Measurements from ENCODE around the gene CD93.

Gene CD93

GRCh38 chr20:23099791-23100719 lies 13.9 kb upstream of the CD93 start:
- DNase-seq (ENCODE audit: low read depth) = no peak

- DNase-seq (ENCODE audit: low read depth) = no peak
These were observed 11.8 kb upstream of the CD93 start for GRCh38 chr20:23097636-23098580.

- no peak for DNase-seq (ENCODE audit: low read depth)
These were observed 10.9 kb upstream of the CD93 start for GRCh38 chr20:23096986-23097520.

DNA sequence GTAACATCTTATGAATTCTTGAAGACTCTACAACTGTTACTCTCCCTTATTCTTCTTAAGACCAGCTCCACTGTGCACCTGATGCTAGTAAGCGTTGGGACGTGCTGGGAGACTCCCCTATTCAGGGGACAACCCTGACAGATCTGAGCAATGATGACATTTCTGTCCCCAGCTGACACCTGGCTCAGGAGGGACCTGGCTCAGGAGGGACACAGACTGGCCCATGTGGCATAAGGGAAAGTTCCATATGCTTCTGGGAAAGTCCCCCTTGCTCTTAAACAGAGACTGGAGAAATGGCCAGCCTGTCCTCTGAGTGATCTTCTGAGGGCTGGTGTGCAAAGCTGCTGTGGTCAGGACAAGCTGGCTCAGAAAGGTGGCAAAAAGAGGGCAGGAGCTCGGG lies 10.0 kb upstream of the CD93 start:
- DNase-seq (ENCODE audit: low read depth) = no peak

- DNase-seq (ENCODE audit: low read depth) = no peak
These were observed 9.4 kb upstream of the CD93 start for GRCh38 chr20:23095499-23095898.

GRCh38 chr20:23094927-23095326 lies 8.8 kb upstream of the CD93 start:
- DNase-seq (ENCODE audit: low read depth) = no peak

- DNase-seq (ENCODE audit: low read depth) = no peak
These were observed 8.2 kb upstream of the CD93 start for GRCh38 chr20:23094213-23094896.

GRCh38 chr20:23093613-23094012 lies 7.5 kb upstream of the CD93 start:
- DNase-seq (ENCODE audit: low read depth) = no peak

DNA sequence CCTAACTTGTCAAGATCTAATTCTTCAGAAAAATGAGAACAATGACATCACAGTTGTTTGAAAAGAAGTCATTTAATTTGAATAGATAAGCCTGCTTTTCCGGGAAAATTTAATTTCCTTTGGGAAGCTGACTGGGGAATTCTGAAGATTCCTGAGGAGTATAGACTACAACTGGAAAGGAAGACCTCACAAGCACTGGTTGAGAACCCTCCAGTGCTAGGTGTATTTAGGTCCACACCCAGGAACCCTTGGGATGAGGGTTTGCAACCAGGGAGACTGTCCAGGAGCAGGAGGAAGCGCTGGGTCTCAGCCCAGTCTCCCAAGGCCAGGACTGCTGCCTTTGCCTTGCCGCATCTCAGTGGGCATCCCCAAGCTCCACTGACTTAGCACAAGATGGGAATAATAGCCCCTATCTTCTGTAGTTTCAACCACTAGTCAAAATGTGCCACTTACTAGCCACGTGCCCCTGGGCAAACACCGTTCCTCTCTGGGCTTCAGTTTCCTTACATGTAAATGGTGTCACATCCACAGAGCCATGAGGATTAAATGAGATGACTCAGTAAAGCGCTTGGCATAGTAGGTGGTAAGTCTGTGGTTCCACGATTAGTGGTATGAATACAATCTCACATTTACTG lies 6.9 kb upstream of the CD93 start:
- no peak for DNase-seq (ENCODE audit: low read depth)

DNA sequence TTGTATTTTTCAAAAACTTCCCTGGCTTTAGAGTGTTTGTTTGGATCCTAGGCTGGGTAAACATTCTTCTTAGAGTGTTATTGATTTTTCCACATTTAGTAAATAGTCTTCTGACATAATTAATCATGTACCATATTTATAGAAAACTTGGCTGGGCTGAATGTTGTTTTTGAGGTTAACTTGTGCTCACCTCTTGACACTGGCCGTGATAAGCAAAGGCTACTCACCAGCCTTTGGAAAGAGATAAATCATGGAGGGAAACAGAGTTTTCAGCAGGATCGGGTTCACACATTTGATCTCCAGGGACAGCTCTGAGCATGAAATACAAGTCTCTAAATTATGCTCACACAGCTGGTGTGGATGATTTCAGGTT lies 6.2 kb upstream of the CD93 start:
- DNase-seq (ENCODE audit: low read depth) = no peak

GRCh38 chr20:23091721-23092383 lies 5.7 kb upstream of the CD93 start:
- no peak for DNase-seq (ENCODE audit: low read depth)

DNA sequence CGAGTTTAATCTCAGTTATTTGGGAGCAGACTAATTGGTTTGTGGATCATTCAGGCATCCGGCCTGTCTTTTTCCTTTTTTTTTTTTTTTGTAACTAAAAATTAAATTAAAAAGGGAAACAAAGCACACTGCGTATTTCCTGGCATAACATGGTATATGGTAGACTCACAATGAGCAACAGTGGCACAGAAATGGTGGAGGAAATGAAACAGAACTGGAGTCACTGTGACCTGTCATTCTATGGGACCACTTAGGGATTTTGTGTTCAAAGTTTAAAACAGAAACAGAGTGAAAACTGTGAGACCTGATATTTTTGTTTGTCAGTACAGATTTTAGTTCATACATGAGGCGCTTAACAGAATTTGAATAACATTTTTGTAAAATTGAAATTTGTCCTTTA lies 4.8 kb upstream of the CD93 start:
- no peak for DNase-seq (ENCODE audit: low read depth)

GRCh38 chr20:23090147-23090546 lies 4.0 kb upstream of the CD93 start:
- DNase-seq (ENCODE audit: low read depth) = no peak

- DNase-seq (ENCODE audit: low read depth) = no peak
These were observed 2.7 kb upstream of the CD93 start for GRCh38 chr20:23088866-23089265.

GRCh38 chr20:23087587-23088251 lies 1.6 kb upstream of the CD93 start:
- DNase-seq (ENCODE audit: low read depth) = no peak

- no peak for DNase-seq (ENCODE audit: low read depth)
These were observed 847 bp upstream of the CD93 start for GRCh38 chr20:23086931-23087411.

DNA sequence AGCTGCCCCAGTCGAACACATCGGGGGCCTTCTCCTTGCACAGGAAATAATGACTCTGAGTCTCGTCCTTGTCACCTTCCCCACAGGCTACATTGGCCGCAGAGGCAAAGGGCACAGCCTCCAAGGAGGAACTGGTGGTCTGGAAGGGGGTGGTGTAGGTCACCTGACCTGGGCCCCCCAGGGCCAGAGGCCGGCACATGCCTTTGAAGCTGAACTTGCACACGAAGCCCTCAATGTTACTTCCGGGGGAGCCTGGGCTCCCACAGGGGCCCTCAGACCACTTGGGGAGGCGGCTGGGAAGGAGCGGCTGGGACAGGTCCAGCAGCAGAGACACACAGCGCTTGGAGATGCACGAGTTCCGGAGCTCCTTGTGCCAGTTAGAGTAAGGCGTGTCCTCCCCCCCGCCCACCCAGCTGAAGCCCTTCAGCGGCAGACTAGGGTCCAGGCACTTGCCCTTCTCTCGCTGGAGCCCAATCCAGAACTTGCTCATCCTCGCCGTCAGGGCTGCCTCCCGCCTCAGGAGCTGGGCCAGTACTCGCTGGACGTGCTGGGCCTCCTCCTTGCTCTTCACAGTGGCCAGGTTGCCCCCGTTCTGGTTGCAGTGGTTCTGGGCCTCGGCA lies 578 bp downstream of the CD93 start:
- no peak for DNase-seq (ENCODE audit: low read depth)

DNA sequence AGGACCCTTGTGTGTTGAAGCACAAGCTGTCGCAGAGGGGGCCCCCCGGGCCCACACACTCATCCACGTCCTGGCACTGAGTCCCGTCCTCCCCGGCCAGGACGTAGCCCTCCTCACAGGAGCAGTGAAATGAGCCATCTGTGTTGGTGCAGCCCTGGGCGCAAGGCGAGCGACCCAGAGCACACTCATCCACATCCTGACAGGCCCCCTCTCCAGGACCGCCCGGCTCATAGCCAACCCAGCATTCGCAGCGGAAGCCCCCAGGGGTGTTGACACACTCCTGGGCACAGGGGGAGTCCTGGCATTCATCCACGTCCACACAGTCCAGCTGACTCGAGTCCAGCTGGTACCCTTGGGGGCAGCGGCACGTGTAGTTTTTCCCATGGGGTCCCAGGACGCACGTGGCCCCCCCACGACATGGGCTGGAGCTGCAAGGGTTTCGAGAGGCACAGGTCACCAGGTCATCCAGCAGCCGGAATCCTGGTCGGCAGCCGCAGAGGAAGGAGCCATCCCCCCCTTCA lies 1.2 kb downstream of the CD93 start:
- DNase-seq (ENCODE audit: low read depth) = no peak

GRCh38 chr20:23084282-23084844 lies 1.8 kb downstream of the CD93 start:
- DNase-seq (ENCODE audit: low read depth) = no peak
